ENCODE measurements around the gene SLC39A9. TPM values are rescaled to one million over a fixed set of nuclear protein-coding genes. Genes with fewer than 3 reads are reported as not detected.

SLC39A9 gene
- total and polyA plus RNA-seq, 2 of the 13 experiments (the other 11 are each of a cell fraction or from before 2014, with no cell fraction given) = 46.6 to 69.5 TPM

- no peak for TF ChIP-seq ATF7-NPFF (CRISPR knock-in tag; IDR thresholded peaks at IDR 0.05; ENCODE audit: low read depth)
- TF ChIP-seq CTCF (CRISPR knock-in tag; IDR thresholded peaks at IDR 0.05) = 0 out of 2 replicates have a peak, but pooled peaks have one; percentile 19
- TF ChIP-seq ZBTB3 (CRISPR knock-in tag; IDR thresholded peaks at IDR 0.05; ENCODE audit: borderline replicate concordance, low read depth) = no peak
- no peak for TF ChIP-seq POGZ (CRISPR knock-in tag; IDR thresholded peaks at IDR 0.05)
- TF ChIP-seq GLMP (CRISPR knock-in tag; IDR thresholded peaks at IDR 0.05; ENCODE audit: borderline replicate concordance) = no peak
- TF ChIP-seq ZSCAN21 (CRISPR knock-in tag; IDR thresholded peaks at IDR 0.05; ENCODE audit: borderline replicate concordance) = no peak
Measured at GRCh38 chr14:69505338-69506240, 107.1 kb downstream of the SLC39A9 start (continued).

GRCh38 chr14:69506241-69506595 lies 107.7 kb downstream of the SLC39A9 start:
- Histone ChIP-seq H3K9ac (ENCODE audit: insufficient read depth, low read depth, low read length) (no peak overlapping the region), H2AFZ (ENCODE audit: low read length) (no peak overlapping the region), H3K4me2 (ENCODE audit: low read depth, low read length) (peak overlapping the region; percentile 38; the same call in 1 of the 2 replicates), H4K20me1 (ENCODE audit: insufficient read depth, low read length) (no peaks in the 10 kb centered on the region), H3K27me3 (ENCODE audit: control insufficient read depth in 1 of 2, insufficient read depth in 2 of 2, low read length in 2 of 2) (peaks cover 0 to 2% of the 10 kb centered on the region in 2 experiments; a peak in 2 of 5 replicates), H3K4me1 (ENCODE audit: insufficient read depth, low read length) (peaks cover 15% of the 10 kb centered on the region), H3K79me2 (ENCODE audit: insufficient read depth, low read length) (no peaks in the 10 kb centered on the region), H3K36me3 (replicated peaks in 1 of 2; ENCODE audit: control insufficient read depth in 1 of 2, insufficient read depth in 2 of 2, low read length in 2 of 2) (no peaks in the 10 kb centered on the region), H3K4me3 (replicated peaks in 1 of 3; ENCODE audit: insufficient read depth in 1 of 3, low read depth in 2 of 3, low read length in 3 of 3) (no peak overlapping the region), H3K27ac (ENCODE audit: extremely low read length, insufficient read depth, low read length) (no peak overlapping the region), H3K9me3 (ENCODE audit: low read length) (no peaks in the 10 kb centered on the region)
- BruUV-seq (replicated peaks) = no TSS peak
- DNase-seq (ENCODE audit: low spot score) (no peak), FAIRE-seq (no peak), ATAC-seq (no peak; the same call in 2 of the 3 replicates)
- POLR2A ChIA-PET = no interaction called here
- WGBS (ENCODE audit: low lambda C conversion rate) = 0% methylated on average over 1 of the region's 1 CpG
- TF ChIP-seq ZKSCAN5 (CRISPR knock-in tag; IDR thresholded peaks at IDR 0.05) (no peak), ZNF326 (CRISPR knock-in tag; IDR thresholded peaks at IDR 0.05; ENCODE audit: borderline replicate concordance) (no peak), HHEX (CRISPR knock-in tag; IDR thresholded peaks at IDR 0.05) (no peak), ZNF329 (CRISPR knock-in tag; IDR thresholded peaks at IDR 0.05; ENCODE audit: low read depth) (0 out of 2 replicates have a peak, but pooled peaks have one; percentile 50), ZNF800 (CRISPR knock-in tag; IDR thresholded peaks at IDR 0.05) (no peak)
- in situ Hi-C loops (cut with HindIII; ENCODE audit: extremely low pct_ligation_motif_present, low pct_unique_long_range_greater_than_20kb) (no loop called here), intact Hi-C loops (cut with micrococcal nuclease; ENCODE audit: unreplicated experiment) (no loop called here)
- CTCF ChIA-PET (ENCODE audit: low intra/inter-chr PET ratio, low total read pairs) = no interaction called here

Measured in HepG2 (cell line).